Keratinocyte (primary cell): ENCODE results near the gene SYNPR.

Source experiments
- EZH2 ChIP-seq: IDR thresholded peaks from one replicate; pipeline ENCODE4 v1.6.1; 2012; ENCODE audit warnings: inconsistent platforms, mild to moderate bottlenecking, low read length, moderate library complexity
- TF ChIP-seq, protein P1 (sequence below), 3 experiments: IDR thresholded peaks in 1 of 3; conservative IDR thresholded peaks in 1 of 3; optimal IDR thresholded peaks in 1 of 3; 2 replicates in 2 of 3; 3 replicates in 1 of 3; pipeline versions ENCODE3 to v1.5.1; 2011; ENCODE audit warnings: low read length in 3 of 3, mild to moderate bottlenecking in 3 of 3, moderate library complexity in 2 of 3, control low read depth in 1 of 3, inconsistent platforms in 1 of 3; ENCODE audit not compliant: insufficient read depth in 2 of 3; ENCODE audit errors: extremely low read depth in 1 of 3

DNA sequence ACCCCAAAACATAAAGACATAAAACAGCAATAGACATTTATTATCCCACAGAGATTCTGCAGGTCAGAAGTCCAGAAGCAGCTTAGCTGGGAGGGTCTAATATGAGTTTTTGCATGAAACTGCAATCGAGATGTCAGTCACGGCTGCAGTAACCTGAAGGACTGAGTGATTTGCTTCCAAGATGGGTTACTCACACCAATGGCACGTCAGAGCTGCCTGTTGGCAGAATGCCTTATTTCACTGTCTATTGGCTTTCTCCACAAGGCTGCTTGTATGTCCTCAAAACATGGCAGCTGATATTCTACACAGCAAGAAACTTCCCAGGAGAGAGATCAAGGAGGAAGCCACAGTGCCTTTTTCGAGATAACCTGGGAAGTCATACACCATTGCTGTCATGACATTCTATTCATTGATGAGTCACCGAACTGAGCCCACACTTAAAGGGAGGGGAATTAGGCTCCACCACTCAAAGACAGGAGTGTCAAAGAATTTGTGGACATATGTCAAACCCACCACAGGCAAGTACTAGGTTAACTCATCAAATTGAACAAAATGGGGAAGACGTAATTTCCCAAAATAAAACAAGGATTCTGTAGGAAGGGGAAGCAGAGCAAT, 122.2 kb downstream of the SYNPR start:
- TF ChIP-seq, protein P1, sequence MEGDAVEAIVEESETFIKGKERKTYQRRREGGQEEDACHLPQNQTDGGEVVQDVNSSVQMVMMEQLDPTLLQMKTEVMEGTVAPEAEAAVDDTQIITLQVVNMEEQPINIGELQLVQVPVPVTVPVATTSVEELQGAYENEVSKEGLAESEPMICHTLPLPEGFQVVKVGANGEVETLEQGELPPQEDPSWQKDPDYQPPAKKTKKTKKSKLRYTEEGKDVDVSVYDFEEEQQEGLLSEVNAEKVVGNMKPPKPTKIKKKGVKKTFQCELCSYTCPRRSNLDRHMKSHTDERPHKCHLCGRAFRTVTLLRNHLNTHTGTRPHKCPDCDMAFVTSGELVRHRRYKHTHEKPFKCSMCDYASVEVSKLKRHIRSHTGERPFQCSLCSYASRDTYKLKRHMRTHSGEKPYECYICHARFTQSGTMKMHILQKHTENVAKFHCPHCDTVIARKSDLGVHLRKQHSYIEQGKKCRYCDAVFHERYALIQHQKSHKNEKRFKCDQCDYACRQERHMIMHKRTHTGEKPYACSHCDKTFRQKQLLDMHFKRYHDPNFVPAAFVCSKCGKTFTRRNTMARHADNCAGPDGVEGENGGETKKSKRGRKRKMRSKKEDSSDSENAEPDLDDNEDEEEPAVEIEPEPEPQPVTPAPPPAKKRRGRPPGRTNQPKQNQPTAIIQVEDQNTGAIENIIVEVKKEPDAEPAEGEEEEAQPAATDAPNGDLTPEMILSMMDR (optimal IDR thresholded peaks at IDR 0.05 in 1 of 3, IDR thresholded peaks at IDR 0.05 in 1 of 3, conservative IDR thresholded peaks at IDR 0.05 in 1 of 3; ENCODE audit: extremely low read depth in 1 of 3, insufficient read depth in 2 of 3, low read length in 3 of 3): no peak
- TF ChIP-seq EZH2: no peak
